Endothelial cell of umbilical vein (primary cell): Measurements from ENCODE around the gene TMEM26. TPM values are rescaled to one million over a fixed set of nuclear protein-coding genes. Genes with fewer than 3 reads are reported as not detected.

ENCODE experiments used
- BruUV-seq: library from RNA; stranded (reverse); fragments of 400-500 nt; replicated peaks from 2 replicates; lab custom pipeline; 2021; lab: Mats Ljungman, UMichigan
- CTCF ChIA-PET: fragments of 300-600, 350-600 bp; sonication (Branson Sonifier 250); formaldehyde crosslinking; loops from one replicate; lab custom pipeline; 2021; ENCODE audit warnings: antibody characterized with exemption, inconsistent platforms; lab: Charles Lee
- POLR2A ChIA-PET: fragments of 300-600, 350-600 bp; sonication (Branson Sonifier 250); formaldehyde crosslinking; loops from one replicate; lab custom pipeline; 2021; ENCODE audit warnings: antibody characterized with exemption, inconsistent platforms; lab: Charles Lee
- DNase-seq: peaks from one replicate; pipeline ENCODE4 v3.0.0-alpha.2; 2011; ENCODE audit warnings: low read depth, low spot score
- FAIRE-seq: peaks from 2 replicates; lab custom pipeline; 2011; peaks lifted over from hg19 to GRCh38; lab: Jason Lieb, UNC
- H2AFZ ChIP-seq: 2 replicates; pipeline ENCODE4 v1.6.0; 2012; ENCODE audit warnings: low read depth, low read length, control low read depth, inconsistent platforms
- H3K27ac ChIP-seq: 2 replicates; pipeline ENCODE4 v1.5.1; 2011; ENCODE audit warnings: low read depth, mild to moderate bottlenecking, control low read depth, low read length, moderate library complexity; ENCODE audit not compliant: insufficient read depth
- H3K27me3 ChIP-seq, 2 experiments: 2 replicates each; pipeline versions ENCODE4 v1.6.0 to v1.6.1; 2011; ENCODE audit warnings: low read length in 2 of 2, mixed read lengths in 1 of 2; ENCODE audit not compliant: control insufficient read depth in 2 of 2, insufficient read depth in 2 of 2
- H3K36me3 ChIP-seq, 2 experiments: 2 replicates in 1 of 2; 3 replicates in 1 of 2; pipeline ENCODE4 v1.5.1; 2011; ENCODE audit warnings: low read length in 2 of 2, mild to moderate bottlenecking in 1 of 2, moderate library complexity in 1 of 2; ENCODE audit not compliant: control insufficient read depth in 2 of 2, insufficient read depth in 2 of 2; ENCODE audit errors: extremely low read depth in 1 of 2
- H3K4me1 ChIP-seq: 3 replicates; pipeline ENCODE4 v1.5.1; 2011; ENCODE audit warnings: mild to moderate bottlenecking, low read length; ENCODE audit not compliant: control insufficient read depth, insufficient read depth; ENCODE audit errors: extremely low read depth
- H3K4me2 ChIP-seq: 2 replicates; pipeline ENCODE4 v1.6.1; 2011; ENCODE audit warnings: low read length, control low read depth, mixed read lengths; ENCODE audit not compliant: insufficient read depth
- H3K4me3 ChIP-seq, 3 experiments: fragments of 200-600 bp in 1 of 3; sonication (generic), shearing (Covaris generic) in 1 of 3; replicated peaks in 1 of 3; 2 replicates each; pipeline ENCODE4 v1.5.1; 2011 to 2016; ENCODE audit warnings: control low read depth in 3 of 3, low read length in 3 of 3, mild to moderate bottlenecking in 2 of 3, inconsistent platforms in 1 of 3, low read depth in 1 of 3, moderate library complexity in 1 of 3; ENCODE audit not compliant: insufficient read depth in 1 of 3
- H3K79me2 ChIP-seq: 2 replicates; pipeline ENCODE4 v1.6.0; 2012; ENCODE audit warnings: low read length, inconsistent platforms; ENCODE audit not compliant: control insufficient read depth, insufficient read depth
- H3K9ac ChIP-seq: replicated peaks from 2 replicates; pipeline ENCODE3; 2011; ENCODE audit warnings: low read length, control low read depth; ENCODE audit not compliant: insufficient read depth; ENCODE audit errors: extremely low read depth
- H3K9me1 ChIP-seq: replicated peaks from 3 replicates; pipeline ENCODE4 v1.6.0; 2011; ENCODE audit warnings: mild to moderate bottlenecking, low read length; ENCODE audit not compliant: control insufficient read depth, insufficient read depth; ENCODE audit errors: extremely low read depth
- H3K9me3 ChIP-seq: replicated peaks from 2 replicates; pipeline ENCODE4 v1.5.1; 2012; ENCODE audit warnings: low read length, inconsistent platforms; ENCODE audit not compliant: control insufficient read depth, insufficient read depth
- H4K20me1 ChIP-seq: replicated peaks from 2 replicates; pipeline ENCODE3; 2011; ENCODE audit warnings: mild to moderate bottlenecking, low read length; ENCODE audit not compliant: control insufficient read depth, insufficient read depth; ENCODE audit errors: extremely low read depth
- CTCF ChIP-seq, 2 donors: IDR thresholded peaks; 1 replicate in 1 of 2; 2 replicates in 1 of 2; pipeline ENCODE4 v1.5.1; 2011; ENCODE audit warnings: low read length in 2 of 2, mild to moderate bottlenecking in 2 of 2, moderate library complexity in 2 of 2, control low read depth in 1 of 2, inconsistent platforms in 1 of 2, low read depth in 1 of 2; ENCODE audit not compliant: insufficient read depth in 1 of 2; ENCODE audit errors: extremely low read depth in 1 of 2
- EZH2 ChIP-seq: IDR thresholded peaks from 2 replicates; pipeline ENCODE4 v1.6.1; 2012; ENCODE audit warnings: borderline replicate concordance, low read depth, mild to moderate bottlenecking, moderate library complexity, low read length, inconsistent platforms; ENCODE audit not compliant: severe bottlenecking
- FOS ChIP-seq: IDR thresholded peaks from 2 replicates; pipeline ENCODE4 v1.6.1; 2011; ENCODE audit warnings: mild to moderate bottlenecking, low read length, moderate library complexity, borderline replicate concordance; ENCODE audit not compliant: insufficient read depth
- GATA2 ChIP-seq: IDR thresholded peaks from 2 replicates; pipeline ENCODE4 v1.7.0; 2011; ENCODE audit warnings: low read depth, mild to moderate bottlenecking, moderate library complexity, mixed read lengths, low read length; ENCODE audit not compliant: insufficient read length, insufficient read depth
- JUN ChIP-seq: IDR thresholded peaks from 2 replicates; pipeline ENCODE4 v1.6.1; 2011; ENCODE audit warnings: borderline replicate concordance, low read depth; ENCODE audit not compliant: insufficient read length, insufficient read depth
- MYC ChIP-seq: IDR thresholded peaks from one replicate; pipeline ENCODE4 v1.6.1; 2011; ENCODE audit warnings: mild to moderate bottlenecking, low read depth, low read length
- POLR2A ChIP-seq: IDR thresholded peaks from 2 replicates; pipeline ENCODE4 v1.6.1; 2012; ENCODE audit warnings: low read depth, mild to moderate bottlenecking, control low read depth, low read length
- POLR2AphosphoS5 ChIP-seq: IDR thresholded peaks from 2 replicates; pipeline ENCODE4 v1.6.1; 2012; ENCODE audit warnings: low read depth, mild to moderate bottlenecking, control low read depth, low read length, moderate library complexity; ENCODE audit not compliant: insufficient read depth
- dilution Hi-C: fragments of 300-500 bp; cut with MboI; formaldehyde crosslinking; loops from one replicate; pipeline ENCODE4 v1.15.0; 2019; ENCODE audit warnings: low sequenced_read_pairs; ENCODE audit not compliant: extremely low pct_ligation_motif_present
- intact Hi-C: fragments of 100-400 bp; cut with micrococcal nuclease; formaldehyde crosslinking; loops from one replicate; pipeline ENCODE4 v1.10.0; 2022
- polyA plus RNA-seq, 4 experiments: library from polyadenylated mRNA; depleted of rRNA in 3 of 4; stranded (reverse) in 3 of 4; unstranded in 1 of 4; fragments of >200 nt; gene quantifications; 2 replicates each; pipeline versions ENCODE4 v1.2.1 to v1.2.3, GENCODE V29; 2011 to 2012; ENCODE audit warnings: missing spikeins in 1 of 4
- total RNA-seq: library from RNA; stranded (reverse); gene quantifications from 2 replicates; pipeline ENCODE4 v1.2.3, GENCODE V29; 2021
- TF ChIP-seq, protein P1 (sequence below): IDR thresholded peaks from 2 replicates; pipeline ENCODE4 v1.6.1; 2011; ENCODE audit not compliant: insufficient read depth, insufficient read length

Gene TMEM26
- total and polyA plus RNA-seq, 2 donors (not counting 3 experiments of a cell fraction or from before 2014, with no cell fraction given): 0.07 to 0.27 TPM

DNA sequence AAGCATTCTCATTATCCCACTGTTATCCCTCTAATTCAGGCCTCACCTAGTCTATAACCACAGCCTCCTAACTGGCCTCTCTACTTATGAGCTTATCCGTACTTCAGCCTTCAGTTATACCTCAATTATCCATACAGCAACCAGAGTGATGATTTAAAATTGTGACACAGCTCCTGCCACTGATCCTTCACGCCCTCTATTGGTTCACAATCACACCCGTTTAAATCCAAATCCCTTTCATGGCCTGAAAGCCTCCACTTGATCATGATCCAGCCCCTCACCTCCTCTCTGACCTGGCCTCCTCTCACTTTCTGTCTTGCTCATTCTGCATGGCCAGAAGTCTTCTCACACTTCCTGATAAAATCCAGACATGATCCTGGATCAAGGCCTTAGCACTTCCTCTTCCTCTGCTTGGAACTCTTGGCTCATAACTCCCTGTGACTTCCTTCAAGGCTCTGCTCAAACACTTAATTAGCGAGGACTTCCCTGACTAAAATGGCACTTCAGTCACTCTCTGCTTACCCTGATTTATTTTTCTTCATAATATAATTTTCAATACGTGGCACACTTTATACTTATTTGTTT is 19.0 kb upstream of the TMEM26 start:
- Histone ChIP-seq H3K9me1 (no peaks in the 10 kb centered on the region), H3K9ac (no peak overlapping the region), H3K4me3 (no peak overlapping the region), H3K4me2 (no peak overlapping the region), H3K27ac (no peak overlapping the region), H2AFZ (peak overlapping the region; percentile 70), H3K27me3 (no peaks in the 10 kb centered on the region), H3K9me3 (no peaks in the 10 kb centered on the region), H3K4me1 (peaks cover 21% of the 10 kb centered on the region), H3K36me3 (no peaks in the 10 kb centered on the region), H4K20me1 (no peaks in the 10 kb centered on the region), H3K79me2 (no peaks in the 10 kb centered on the region)
- CTCF ChIA-PET: no interaction called here
- intact Hi-C loops: loop anchor here (10.0 kb wide), 1 partner anchor 153 kb away; no protein-coding TSS in a partner anchor
- no peak for DNase-seq
- TF ChIP-seq, protein P1, sequence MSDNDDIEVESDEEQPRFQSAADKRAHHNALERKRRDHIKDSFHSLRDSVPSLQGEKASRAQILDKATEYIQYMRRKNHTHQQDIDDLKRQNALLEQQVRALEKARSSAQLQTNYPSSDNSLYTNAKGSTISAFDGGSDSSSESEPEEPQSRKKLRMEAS: no peak
- TF ChIP-seq CTCF (IDR thresholded peaks at IDR 0.05; ENCODE audit: extremely low read depth in 1 of 2, insufficient read depth in 1 of 2, low read depth in 1 of 2, low read length in 2 of 2) (no peak), MYC (no peak), POLR2AphosphoS5 (no peak), JUN (no peak), FOS (no peak), POLR2A (no peak), EZH2 (no peak), GATA2 (no peak)
- dilution Hi-C loops: no loop called here
- BruUV-seq: no TSS peak
- peak; percentile 26 for FAIRE-seq
- POLR2A ChIA-PET: no interaction called here
